CD14-positive monocyte (primary cell): Measurements from ENCODE around the gene HES2. TPM values are rescaled to one million over a fixed set of nuclear protein-coding genes. Genes with fewer than 3 reads are reported as not detected.

ENCODE experiments used
- DNase-seq, 3 donors: peaks; one replicate each; pipeline ENCODE4 v3.0.0-alpha.2; 2011 to 2022
- H2AFZ ChIP-seq: 2 replicates; pipeline ENCODE4 v1.6.0; 2012; ENCODE audit warnings: mild to moderate bottlenecking, low read depth, low read length, inconsistent platforms; ENCODE audit not compliant: insufficient read depth, poor library complexity, severe bottlenecking
- H3K27ac ChIP-seq, 2 donors: 1 replicate in 1 of 2; 2 replicates in 1 of 2; pipeline ENCODE4 v1.5.1; 2012 to 2013; ENCODE audit warnings: low read length in 2 of 2, control low read depth in 1 of 2, inconsistent platforms in 1 of 2, low read depth in 1 of 2, mild to moderate bottlenecking in 1 of 2
- H3K27me3 ChIP-seq, 2 donors: one replicate each; pipeline versions ENCODE4 v1.6.0 to v1.6.1; 2011 to 2013; ENCODE audit warnings: low read length in 2 of 2; ENCODE audit not compliant: control insufficient read depth in 2 of 2, insufficient read depth in 2 of 2
- H3K36me3 ChIP-seq, 2 donors: replicated peaks in 1 of 2; 1 replicate in 1 of 2; 2 replicates in 1 of 2; pipeline versions ENCODE4 v1.5.1 to v1.6.1; 2012 to 2013; ENCODE audit warnings: low read length in 2 of 2, control low read depth in 1 of 2, inconsistent platforms in 1 of 2, mild to moderate bottlenecking in 1 of 2; ENCODE audit not compliant: insufficient read depth in 2 of 2, control insufficient read depth in 1 of 2
- H3K4me1 ChIP-seq, 2 donors: 1 replicate in 1 of 2; 2 replicates in 1 of 2; pipeline versions ENCODE4 v1.5.1 to v1.6.1; 2012 to 2013; ENCODE audit warnings: low read length in 2 of 2, control low read depth in 1 of 2, inconsistent platforms in 1 of 2, mild to moderate bottlenecking in 1 of 2, moderate library complexity in 1 of 2; ENCODE audit not compliant: insufficient read depth in 2 of 2, control insufficient read depth in 1 of 2
- H3K4me2 ChIP-seq: replicated peaks from 2 replicates; pipeline ENCODE3; 2012; ENCODE audit warnings: low read length, moderate library complexity, mild to moderate bottlenecking; ENCODE audit not compliant: poor library complexity, severe bottlenecking; ENCODE audit errors: extremely low read depth
- H3K4me3 ChIP-seq, 3 experiments: fragments of 200-600 bp in 1 of 3; sonication (generic) in 1 of 3; replicated peaks in 1 of 3; 1 replicate in 2 of 3; 2 replicates in 1 of 3; pipeline ENCODE4 v1.5.1; 2011 to 2013; ENCODE audit warnings: low read length in 3 of 3, mild to moderate bottlenecking in 3 of 3, control low read depth in 2 of 3, low read depth in 2 of 3, inconsistent platforms in 1 of 3, moderate library complexity in 1 of 3
- H3K79me2 ChIP-seq: 2 replicates; pipeline ENCODE4 v1.6.0; 2012; ENCODE audit warnings: mild to moderate bottlenecking, control low read depth, inconsistent platforms, low read length, moderate library complexity; ENCODE audit not compliant: insufficient read depth
- H3K9ac ChIP-seq: 2 replicates; pipeline ENCODE4 v1.6.0; 2017; ENCODE audit warnings: low read length, mild to moderate bottlenecking; ENCODE audit not compliant: insufficient read depth, poor library complexity, severe bottlenecking
- H3K9me3 ChIP-seq, 2 donors: replicated peaks in 1 of 2; 1 replicate in 1 of 2; 2 replicates in 1 of 2; pipeline versions ENCODE4 v1.5.1 to v1.6.1; 2012 to 2013; ENCODE audit warnings: low read length in 2 of 2, control low read depth in 1 of 2; ENCODE audit not compliant: control insufficient read depth in 1 of 2, insufficient read depth in 1 of 2
- H4K20me1 ChIP-seq: 2 replicates; pipeline ENCODE4 v1.6.0; 2012; ENCODE audit warnings: mild to moderate bottlenecking, low read length, control low read depth, moderate library complexity; ENCODE audit not compliant: insufficient read depth
- H3K27ac Mint-ChIP-seq, 7 donors: one replicate each; pipeline ENCODE4 v1.8.0; 2020; ENCODE audit warnings: mild to moderate bottlenecking in 7 of 7, mixed read lengths in 7 of 7, moderate library complexity in 6 of 7, inconsistent platforms in 2 of 7
- H3K27me3 Mint-ChIP-seq, 3 donors: one replicate each; pipeline ENCODE4 v1.8.0; 2021 to 2022; ENCODE audit warnings: low read depth in 3 of 3, mild to moderate bottlenecking in 3 of 3, mixed read lengths in 3 of 3, moderate library complexity in 3 of 3, inconsistent platforms in 1 of 3
- H3K36me3 Mint-ChIP-seq, 2 donors: one replicate each; pipeline ENCODE4 v1.8.0; 2020; ENCODE audit warnings: mixed read lengths in 2 of 2, inconsistent platforms in 1 of 2, mild to moderate bottlenecking in 1 of 2
- H3K4me1 Mint-ChIP-seq: one replicate; pipeline ENCODE4 v1.8.0; 2020; ENCODE audit warnings: mild to moderate bottlenecking, mixed read lengths
- H3K4me3 Mint-ChIP-seq, 2 donors: one replicate each; pipeline ENCODE4 v1.8.0; 2020; ENCODE audit warnings: mild to moderate bottlenecking in 2 of 2, mixed read lengths in 2 of 2, moderate library complexity in 1 of 2
- H3K9me3 Mint-ChIP-seq, 7 donors: one replicate each; pipeline ENCODE4 v1.8.0; 2020 to 2022; ENCODE audit warnings: mixed read lengths in 7 of 7, mild to moderate bottlenecking in 6 of 7, moderate library complexity in 6 of 7, inconsistent platforms in 2 of 7
- CTCF ChIP-seq: fragments of 200-600 bp; IDR thresholded peaks from one replicate; pipeline ENCODE4 v1.8.0; 2022; ENCODE audit warnings: antibody characterized with exemption, mild to moderate bottlenecking
- WGBS: methylation state at CpG from one replicate; pipeline ENCODE4 v1.1.5; 2013; ENCODE audit warnings: missing lambda C conversion rate; ENCODE audit not compliant: insufficient coverage; 5-methylcytosine and 5-hydroxymethylcytosine counted together
- intact Hi-C, 2 donors: fragments of 100-400 bp; cut with micrococcal nuclease; formaldehyde crosslinking; loops; one replicate each; pipeline versions ENCODE4 v1.15.0 to v1.15.1; 2023
- polyA minus RNA-seq: library from RNA; depleted of rRNA, polyadenylated mRNA; stranded (reverse); fragments of >200 nt; gene quantifications from 2 replicates; pipeline ENCODE4 v1.2.3, GENCODE V29; 2012
- polyA plus RNA-seq, 3 donors: library from polyadenylated mRNA; depleted of rRNA in 1 of 3; unstranded in 2 of 3; stranded (reverse) in 1 of 3; fragments of 300-500 nt in 2 of 3; fragments of >200 nt in 1 of 3; fragmentation: Illumina TruSeq in 2 of 3; gene quantifications; 1 replicate in 2 of 3; 2 replicates in 1 of 3; pipeline ENCODE4 v1.2.3, GENCODE V29; 2012 to 2021
- total RNA-seq, 12 experiments: library from RNA in 1 of 12; stranded (reverse) in 1 of 12; fragments of 120-200 nt in 1 of 12; gene quantifications; one replicate each; pipeline ENCODE4 v1.2.4 and lab custom pipeline; 2013 to 2026; ENCODE audit warnings: mixed read lengths in 6 of 12, inconsistent platforms in 1 of 12

Gene HES2
- not detected for total RNA-seq (2013)
- not detected for polyA plus RNA-seq
- polyA minus RNA-seq, result not detected in 2 replicates
- 0 to 0.69 (median 0) reads per million in 11 experiments for total RNA-seq (lab: John Stamatoyannopoulos, UW)

- peaks cover 0 to 12% (median 5%) of the 10 kb centered on the region in 7 donors for H3K9me3 Mint-ChIP-seq
- H3K36me3 ChIP-seq, result no peaks in the 10 kb centered on the region
- intact Hi-C loops, result no loop called here
- TF ChIP-seq CTCF, result no peak
- WGBS, result under 1% methylated on average over 62 of the region's 62 CpGs
- no peak within 1 kb of the TSS for H3K9ac ChIP-seq
- H3K4me1 ChIP-seq, result peaks cover 0 to 3% of the 10 kb centered on the region in 2 donors
- no peaks in the 10 kb centered on the region for H4K20me1 ChIP-seq
- peaks cover 8% of the 10 kb centered on the region for H3K4me1 Mint-ChIP-seq
- H3K4me2 ChIP-seq, result no peak within 1 kb of the TSS
- peaks cover 36 to 80% of the 10 kb centered on the region in 2 donors for H3K27me3 ChIP-seq
- no peaks in the 10 kb centered on the region for H3K79me2 ChIP-seq
- H3K36me3 Mint-ChIP-seq, result no peaks in the 10 kb centered on the region
- peaks cover 68 to 95% (median 72%) of the 10 kb centered on the region in 3 donors for H3K27me3 Mint-ChIP-seq
- H3K27ac ChIP-seq, result no peak within 1 kb of the TSS
- peak within 1 kb of the TSS in 1 of 2 donors; percentile 73 for H3K4me3 Mint-ChIP-seq
- no peak within 1 kb of the TSS for H3K4me3 ChIP-seq
- H3K27ac Mint-ChIP-seq, result no peak within 1 kb of the TSS
- no peak within 1 kb of the TSS for H2AFZ ChIP-seq
- peaks cover 0 to 12% of the 10 kb centered on the region in 2 donors for H3K9me3 ChIP-seq
- no peak for DNase-seq
Observed at GRCh38 chr1:6419804-6420453, at the start of gene HES2. HES2 (minus strand) TSS chr1:6419919; CDS start chr1:6419820, 99 bp downstream.

- DNase-seq, result no peak
- no peaks in the 10 kb centered on the region for H3K4me1 ChIP-seq
- H3K36me3 Mint-ChIP-seq, result no peaks in the 10 kb centered on the region
- peaks cover 0 to 6% (median 0%) of the 10 kb centered on the region in 7 donors for H3K9me3 Mint-ChIP-seq
- no peaks in the 10 kb centered on the region for H4K20me1 ChIP-seq
- H3K4me3 Mint-ChIP-seq, result no peak overlapping the region
- H3K36me3 ChIP-seq, result no peaks in the 10 kb centered on the region
- H3K79me2 ChIP-seq, result no peaks in the 10 kb centered on the region
- peaks cover 0 to 29% of the 10 kb centered on the region in 2 donors for H3K27me3 ChIP-seq
- H2AFZ ChIP-seq, result no peak overlapping the region
- H3K4me2 ChIP-seq, result no peak overlapping the region
- H3K27ac Mint-ChIP-seq, result no peak overlapping the region
- no peak overlapping the region for H3K27ac ChIP-seq
- peaks cover 20 to 37% (median 29%) of the 10 kb centered on the region in 3 donors for H3K27me3 Mint-ChIP-seq
- no peak overlapping the region for H3K4me3 ChIP-seq
- peaks cover 0 to 6% of the 10 kb centered on the region in 2 donors for H3K9me3 ChIP-seq
- intact Hi-C loops, result no loop called here
- no peak overlapping the region for H3K9ac ChIP-seq
- H3K4me1 Mint-ChIP-seq, result peaks cover 3% of the 10 kb centered on the region
- 92% methylated on average over 4 of the region's 13 CpGs for WGBS
- no peak for TF ChIP-seq CTCF
Observed at GRCh38 chr1:6468729-6469461, 49.2 kb upstream of the HES2 start.
